ENCODE measurements around the gene SCNN1B.
"Not testable (repeated sequence)": the region's sequence is repeated elsewhere in the genome, so short reads cannot be mapped to it uniquely, and the experiment has no call there.

SCNN1B gene, protein sequence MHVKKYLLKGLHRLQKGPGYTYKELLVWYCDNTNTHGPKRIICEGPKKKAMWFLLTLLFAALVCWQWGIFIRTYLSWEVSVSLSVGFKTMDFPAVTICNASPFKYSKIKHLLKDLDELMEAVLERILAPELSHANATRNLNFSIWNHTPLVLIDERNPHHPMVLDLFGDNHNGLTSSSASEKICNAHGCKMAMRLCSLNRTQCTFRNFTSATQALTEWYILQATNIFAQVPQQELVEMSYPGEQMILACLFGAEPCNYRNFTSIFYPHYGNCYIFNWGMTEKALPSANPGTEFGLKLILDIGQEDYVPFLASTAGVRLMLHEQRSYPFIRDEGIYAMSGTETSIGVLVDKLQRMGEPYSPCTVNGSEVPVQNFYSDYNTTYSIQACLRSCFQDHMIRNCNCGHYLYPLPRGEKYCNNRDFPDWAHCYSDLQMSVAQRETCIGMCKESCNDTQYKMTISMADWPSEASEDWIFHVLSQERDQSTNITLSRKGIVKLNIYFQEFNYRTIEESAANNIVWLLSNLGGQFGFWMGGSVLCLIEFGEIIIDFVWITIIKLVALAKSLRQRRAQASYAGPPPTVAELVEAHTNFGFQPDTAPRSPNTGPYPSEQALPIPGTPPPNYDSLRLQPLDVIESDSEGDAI

DNA sequence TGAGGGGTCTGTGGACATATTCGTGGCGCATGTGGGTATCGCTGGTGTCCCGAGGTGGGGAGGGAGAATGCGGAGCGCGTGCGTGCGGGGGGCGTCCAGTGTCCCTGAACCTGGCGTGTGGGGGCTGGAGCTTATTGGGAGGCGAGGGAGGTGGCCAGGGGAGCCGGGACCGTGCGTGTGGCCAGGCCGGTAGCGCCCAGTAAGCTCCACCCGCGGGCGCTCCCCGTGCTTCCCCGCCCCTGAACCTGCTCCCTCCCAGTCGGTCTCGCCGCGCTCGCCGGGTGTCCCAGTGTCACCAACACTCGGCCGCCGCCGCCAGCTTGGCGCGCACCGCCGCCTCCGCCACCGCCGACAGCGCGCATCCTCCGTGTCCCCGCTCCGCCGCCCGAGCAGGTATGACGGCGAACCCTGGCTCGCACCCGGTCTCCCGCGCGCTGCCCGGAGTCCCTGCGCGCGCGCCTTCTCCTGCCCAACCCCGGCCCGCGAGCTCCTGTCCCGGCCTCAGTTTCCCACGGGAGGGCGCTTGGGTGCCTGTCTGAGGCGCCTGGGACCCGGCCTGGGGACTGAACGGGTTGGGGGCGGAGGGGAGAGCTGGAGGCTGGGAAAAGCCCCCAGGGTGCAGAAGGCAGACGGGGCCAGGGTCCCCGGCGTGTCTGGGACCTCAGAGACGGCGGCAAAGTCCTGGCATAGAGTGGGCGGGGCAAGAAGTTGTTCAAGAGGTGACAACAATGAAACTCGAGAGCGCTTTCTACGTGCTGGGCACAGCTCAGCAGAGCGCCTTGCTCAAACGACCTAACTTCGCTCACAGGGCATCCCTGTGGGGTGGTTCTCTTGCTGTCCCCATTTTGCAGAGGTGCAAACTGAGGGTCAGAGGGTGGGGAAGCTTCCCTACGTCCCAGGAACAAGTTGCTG, at the start of gene SCNN1B:
Gene SCNN1B (plus strand): TSS at position 258 of the 912 bp plus-strand sequence. CDS start 46,298 bp downstream, outside the sequence.
- DNase-seq (ENCODE audit: low read depth in 4 of 4, low spot score in 1 of 4): peak in 1 of 4 experiments; percentile 1

DNA sequence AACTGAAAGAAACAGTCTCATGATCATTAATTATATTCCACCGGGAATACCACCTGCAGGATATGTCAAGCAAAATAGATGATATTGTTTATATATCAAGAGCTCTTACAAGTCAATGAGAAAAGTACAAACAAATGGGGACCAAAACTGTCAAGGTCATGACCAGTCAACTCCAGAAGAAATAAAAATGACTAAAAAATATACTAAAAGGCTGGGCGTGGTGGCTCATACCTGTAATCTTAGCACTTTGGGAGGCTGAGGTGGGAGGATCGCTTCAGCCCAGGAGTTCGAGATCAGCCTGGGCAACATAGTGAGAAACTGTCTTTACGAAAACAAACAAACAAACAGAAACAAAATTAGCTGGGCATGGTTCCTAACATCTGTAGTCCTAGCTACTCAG, 49.8 kb upstream of the SCNN1B start:
- no peak for DNase-seq (ENCODE audit: low read depth in 4 of 4, low spot score in 1 of 4)

DNA sequence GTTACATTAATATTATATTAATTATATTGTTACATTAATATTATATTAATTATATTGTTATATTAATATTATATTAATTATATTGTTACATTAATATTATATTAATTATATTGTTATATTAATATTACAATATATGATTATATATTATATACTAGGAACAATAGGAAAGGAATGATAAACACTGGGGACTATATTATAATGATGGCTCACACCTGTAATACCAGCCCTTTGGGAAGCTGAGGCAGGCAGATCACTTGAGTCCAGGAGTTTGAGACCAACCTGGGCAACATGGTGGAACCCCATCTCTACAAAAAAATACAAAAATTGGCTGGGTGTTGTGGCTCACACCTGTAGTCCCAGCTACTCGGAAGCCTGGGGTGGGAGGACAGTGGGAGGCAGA, 48.5 kb upstream of the SCNN1B start:
- DNase-seq (ENCODE audit: low read depth in 4 of 4, low spot score in 1 of 4): not testable (repeated sequence)

DNA sequence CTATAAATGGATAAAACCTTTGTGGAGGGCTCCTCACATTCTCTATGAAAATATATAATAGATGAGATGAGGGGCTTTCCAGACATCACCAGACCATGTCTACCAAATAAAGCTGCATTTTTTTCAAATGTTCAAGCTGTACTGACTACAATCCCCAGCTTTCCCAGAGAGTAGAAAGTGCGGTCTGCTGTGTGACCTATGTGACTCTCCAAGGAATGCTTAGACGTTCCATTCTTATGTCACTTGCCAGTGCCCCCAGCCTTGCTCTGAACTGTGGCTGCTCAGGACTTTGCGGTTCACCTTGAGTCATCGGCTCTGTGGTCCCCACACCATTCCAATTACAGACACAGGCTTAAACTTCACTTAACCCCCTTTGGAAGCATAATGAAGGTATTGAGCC, 47.8 kb upstream of the SCNN1B start:
- no peak for DNase-seq (ENCODE audit: low read depth in 4 of 4, low spot score in 1 of 4)

DNA sequence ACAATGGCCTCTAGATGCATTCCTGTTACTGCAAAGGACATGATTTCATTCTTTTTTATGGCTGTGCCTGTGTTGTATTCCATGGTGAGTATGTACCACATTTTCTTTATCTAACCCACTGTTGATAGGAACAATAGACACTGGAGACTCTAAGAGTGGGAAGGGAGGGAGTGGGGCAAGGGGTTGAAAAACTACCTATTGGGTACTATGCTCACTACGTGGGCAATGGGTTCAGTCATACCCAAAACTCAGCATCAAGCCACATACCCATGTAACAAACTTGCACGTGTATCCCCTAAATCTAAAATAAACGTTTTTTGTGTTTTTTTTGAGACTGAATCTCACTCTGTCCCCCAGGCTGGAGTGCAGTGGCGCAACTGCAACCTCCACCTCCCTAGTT, 47.1 kb upstream of the SCNN1B start:
- DNase-seq (ENCODE audit: low read depth in 4 of 4, low spot score in 1 of 4): no peak

DNA sequence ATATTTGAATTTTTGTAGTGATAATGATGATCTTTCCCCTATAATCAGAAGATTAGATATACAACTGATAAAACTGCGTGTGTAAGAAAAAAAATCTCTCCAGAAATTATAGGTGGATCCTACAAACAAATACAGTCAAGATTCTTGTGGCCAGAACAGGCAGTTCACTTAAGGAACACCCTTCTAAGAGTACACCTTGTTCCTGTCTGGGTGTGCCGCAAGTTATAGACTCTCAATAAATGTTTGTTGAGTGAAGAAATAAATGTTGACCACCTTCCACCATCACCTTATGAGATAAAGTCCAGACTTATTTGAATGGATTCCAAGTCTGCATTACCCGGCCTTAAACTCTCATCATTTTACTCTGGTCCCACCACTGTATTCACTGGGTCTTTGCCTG, 45.7 kb upstream of the SCNN1B start:
- DNase-seq (ENCODE audit: low read depth in 4 of 4, low spot score in 1 of 4): no peak

DNA sequence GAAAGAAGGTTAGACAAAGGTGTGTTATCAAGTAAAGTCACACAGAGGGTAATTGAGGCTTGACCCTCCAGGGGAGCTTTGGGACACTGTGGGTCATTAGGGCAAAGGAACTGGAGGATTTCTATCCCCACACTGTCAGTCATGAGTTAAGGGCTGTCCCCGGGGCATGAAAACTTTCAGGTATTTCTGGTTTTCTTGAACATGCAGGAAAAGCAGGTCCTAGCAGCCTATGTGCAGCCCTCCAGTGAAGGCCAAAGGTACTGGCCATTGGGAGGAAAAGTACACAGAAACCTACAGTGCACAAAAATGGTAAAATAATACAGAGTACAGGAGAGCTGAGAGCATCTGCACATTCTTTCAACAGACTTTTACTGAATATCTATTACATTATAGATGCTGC, 44.4 kb upstream of the SCNN1B start:
- no peak for DNase-seq (ENCODE audit: low read depth in 4 of 4, low spot score in 1 of 4)

DNA sequence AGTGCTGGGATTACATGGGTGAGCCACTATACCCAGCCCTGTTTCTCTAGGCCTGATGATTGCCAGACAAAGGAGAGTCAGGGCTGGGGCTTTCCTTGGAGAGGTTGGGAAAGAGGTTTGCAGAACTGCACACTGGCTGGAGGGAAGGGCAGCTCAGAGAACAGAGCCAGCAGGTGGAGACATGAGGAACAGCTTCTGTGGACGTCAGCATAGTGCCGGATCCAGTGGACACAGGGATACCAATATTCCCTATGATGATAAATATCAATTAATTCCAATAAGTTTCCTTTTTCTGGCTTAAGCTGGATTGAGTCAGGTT, 43.2 kb upstream of the SCNN1B start:
- no peak for DNase-seq (ENCODE audit: low read depth in 4 of 4, low spot score in 1 of 4)

DNA sequence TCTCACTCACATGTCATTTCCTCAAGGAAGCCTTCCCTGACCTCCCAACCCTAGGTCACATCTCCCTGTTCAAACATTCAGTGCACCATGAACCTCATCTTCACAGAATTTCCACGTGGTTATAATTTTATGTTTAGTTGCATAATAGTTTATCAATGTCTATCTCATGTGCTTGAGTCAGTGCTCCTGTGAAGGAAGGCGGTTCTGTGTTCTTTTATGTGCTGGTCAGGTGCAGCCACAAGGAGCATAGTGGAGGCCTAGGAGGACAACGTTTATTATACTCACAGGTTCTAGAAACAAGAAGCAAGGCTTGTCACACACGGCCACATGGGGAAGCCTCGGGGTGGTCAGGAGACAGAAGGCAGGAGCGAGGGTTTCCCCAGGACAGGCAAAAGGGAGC, 34.5 kb upstream of the SCNN1B start:
- no peak for DNase-seq (ENCODE audit: low read depth in 4 of 4, low spot score in 1 of 4)

DNA sequence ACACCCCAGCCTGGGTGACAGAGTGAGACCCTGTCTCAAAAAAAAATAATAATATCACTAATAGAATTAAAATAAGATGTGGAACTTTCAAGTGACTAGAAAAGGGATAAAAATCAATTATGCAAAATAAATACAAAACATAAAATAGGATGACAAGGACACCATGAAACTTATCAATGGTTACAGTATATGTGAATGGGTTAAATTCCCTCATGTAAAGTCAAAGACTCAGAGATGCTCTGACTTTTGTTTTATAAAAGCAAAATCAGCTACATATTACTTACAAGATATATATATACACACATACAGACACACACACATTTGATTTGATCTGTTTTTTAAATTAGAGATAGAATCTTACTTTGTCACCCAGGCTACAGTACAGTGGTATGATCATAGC, 33.5 kb upstream of the SCNN1B start:
- DNase-seq (ENCODE audit: low read depth in 4 of 4, low spot score in 1 of 4): no peak

DNA sequence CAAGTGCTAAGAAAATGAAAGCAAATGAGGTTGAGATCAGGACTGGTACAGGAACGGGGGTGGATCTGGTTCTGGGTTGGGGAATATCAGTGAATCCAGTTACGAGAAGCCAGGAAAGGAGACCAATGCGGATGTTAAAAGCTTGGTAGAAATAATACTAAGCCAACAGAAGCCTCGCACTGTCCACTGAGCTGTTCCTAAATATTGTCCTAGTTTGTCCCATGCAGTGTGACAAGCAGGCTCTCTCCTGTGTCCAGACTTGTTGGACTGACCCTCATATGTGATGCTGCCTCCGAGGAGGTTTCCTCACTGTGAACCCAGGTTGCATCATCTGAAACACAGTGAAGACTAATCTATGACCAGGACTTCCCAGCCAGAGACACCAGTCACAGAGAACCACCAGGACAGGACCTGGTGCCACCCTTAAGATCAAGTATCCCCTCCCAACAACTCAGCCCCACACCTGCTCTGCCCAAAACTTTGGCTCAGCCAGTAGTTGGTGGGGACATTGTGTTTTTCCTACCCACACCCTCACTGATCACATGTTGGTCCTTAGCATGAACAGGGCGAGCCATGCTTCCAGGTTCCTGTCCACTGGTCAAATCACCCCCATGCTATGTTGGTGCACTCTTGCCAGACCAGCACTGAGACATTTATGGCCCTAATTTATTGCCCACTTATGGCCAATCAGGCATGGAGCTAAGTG, 32.7 kb upstream of the SCNN1B start:
- DNase-seq (ENCODE audit: low read depth in 4 of 4, low spot score in 1 of 4): no peak

DNA sequence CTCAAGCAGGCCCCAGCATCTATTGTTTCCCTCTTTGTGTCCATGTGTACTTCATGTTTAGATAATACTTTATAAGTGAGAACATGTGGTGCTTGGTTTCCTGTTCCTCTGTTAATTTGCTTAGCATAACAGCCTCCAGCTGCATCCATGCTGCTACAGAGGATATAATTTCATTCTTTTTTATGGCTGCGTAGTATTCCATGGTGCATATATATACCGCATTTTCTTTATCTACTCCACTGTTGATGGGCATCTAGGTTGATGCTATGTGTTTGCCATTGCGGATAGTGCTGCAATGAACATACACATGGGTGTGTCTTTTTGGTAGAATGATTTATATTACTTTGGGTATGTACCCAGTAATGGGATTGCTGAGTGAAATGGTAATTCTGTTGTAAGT, 31.4 kb upstream of the SCNN1B start:
- DNase-seq (ENCODE audit: low read depth in 4 of 4, low spot score in 1 of 4): no peak

DNA sequence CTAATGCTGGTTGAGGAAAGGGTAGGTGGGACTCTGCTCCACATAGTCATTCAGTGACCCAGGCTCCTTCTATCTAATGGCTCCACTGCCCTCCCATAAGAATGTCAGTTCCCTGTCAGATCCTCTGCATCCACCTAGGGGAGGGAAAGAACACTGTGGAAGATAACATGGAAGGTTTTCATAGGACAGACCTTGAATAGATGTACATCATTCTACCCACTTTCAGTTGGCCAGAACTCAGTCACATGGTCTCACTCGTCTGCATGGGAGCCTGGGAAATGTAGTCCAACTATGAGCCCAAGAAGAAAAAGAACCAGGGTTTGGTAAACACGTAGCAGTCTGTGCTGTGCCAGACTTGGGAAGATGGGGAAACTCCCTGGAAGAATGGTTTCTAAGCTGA, 27.1 kb upstream of the SCNN1B start:
- DNase-seq (ENCODE audit: low read depth in 4 of 4, low spot score in 1 of 4): no peak

DNA sequence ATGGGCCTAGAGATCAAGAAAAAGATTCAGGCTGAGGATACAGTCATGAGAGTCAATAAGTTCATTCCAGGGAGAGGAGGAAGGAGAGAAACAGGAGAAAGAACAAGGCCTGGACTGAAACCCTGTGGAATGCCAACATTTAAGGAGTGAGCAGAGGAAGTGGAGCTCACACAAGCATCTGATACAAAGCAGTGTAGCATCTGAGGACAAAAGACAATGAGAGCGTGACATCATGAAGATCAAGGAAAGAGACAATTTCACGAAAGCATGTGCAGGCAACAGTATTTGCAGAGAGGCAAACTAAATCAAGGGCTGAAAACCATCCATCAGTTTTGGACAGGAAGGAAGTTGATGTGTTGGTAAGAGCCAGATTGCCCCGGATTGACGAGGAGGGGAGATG, 25.3 kb upstream of the SCNN1B start:
- DNase-seq (ENCODE audit: low read depth in 4 of 4, low spot score in 1 of 4): no peak

DNA sequence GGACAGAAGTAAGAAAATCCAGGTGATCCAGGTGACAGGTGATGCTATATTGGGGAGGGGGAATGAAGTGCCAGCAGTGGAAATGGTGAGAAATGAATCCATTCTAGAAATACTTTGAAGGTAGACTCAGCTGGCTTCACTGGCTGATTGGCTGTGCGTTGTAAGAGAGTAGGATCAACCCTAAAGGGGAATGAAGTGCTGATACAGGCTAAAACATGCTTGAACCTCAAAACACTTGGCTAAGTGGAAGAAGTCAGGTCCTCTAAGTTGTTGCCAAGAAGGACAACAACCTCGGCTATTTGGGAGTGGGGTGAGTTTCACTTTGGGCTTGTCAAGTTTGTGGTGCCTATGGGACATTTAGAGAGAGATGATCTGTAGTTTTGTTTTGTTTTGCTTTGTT, 24.1 kb upstream of the SCNN1B start:
- DNase-seq (ENCODE audit: low read depth in 4 of 4, low spot score in 1 of 4): no peak

DNA sequence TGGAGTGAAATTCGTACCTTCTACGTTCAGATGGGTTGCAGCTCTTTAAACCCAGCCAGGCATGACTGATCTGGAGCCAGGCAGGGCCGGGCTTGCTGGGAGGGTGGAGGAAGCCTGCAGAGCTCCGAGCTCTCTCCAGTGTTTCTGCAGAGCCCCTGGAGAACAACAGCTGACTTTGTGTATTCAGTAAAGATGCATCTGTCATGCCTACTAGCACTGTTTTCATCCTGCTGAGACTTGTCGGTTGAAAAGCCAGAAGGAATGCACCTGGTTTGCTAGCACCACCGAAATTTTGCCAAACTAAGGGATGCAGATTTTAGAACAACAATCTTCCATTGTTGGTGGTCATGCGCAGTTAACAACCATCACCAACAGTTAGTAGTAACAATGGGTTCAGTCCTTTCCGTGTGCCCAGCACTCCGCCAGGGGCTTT, 22.4 kb upstream of the SCNN1B start:
- DNase-seq (ENCODE audit: low read depth in 4 of 4, low spot score in 1 of 4): no peak

DNA sequence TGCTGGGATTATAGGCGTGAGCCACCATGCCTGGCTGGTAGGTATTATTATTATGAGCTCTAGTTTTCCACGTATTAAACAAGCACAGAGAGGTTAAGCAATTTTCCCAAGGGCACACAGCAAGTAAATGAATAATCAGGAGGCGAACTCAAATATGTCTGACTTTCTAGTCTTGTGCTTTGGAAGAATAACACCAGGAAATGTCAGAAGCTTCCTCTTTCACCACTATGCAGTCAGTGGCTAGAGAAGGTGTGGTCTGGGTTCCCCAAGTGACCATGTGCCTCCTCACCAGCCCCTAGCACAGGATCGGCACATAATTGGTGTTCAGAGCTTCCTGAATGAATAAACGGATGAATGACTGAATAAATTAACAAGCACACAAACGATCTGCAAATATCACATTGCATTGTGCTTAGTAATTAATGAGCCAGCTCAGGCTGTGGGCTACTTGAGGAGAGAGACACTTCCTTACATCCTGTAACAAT, 21.6 kb upstream of the SCNN1B start:
- no peak for DNase-seq (ENCODE audit: low read depth in 4 of 4, low spot score in 1 of 4)

DNA sequence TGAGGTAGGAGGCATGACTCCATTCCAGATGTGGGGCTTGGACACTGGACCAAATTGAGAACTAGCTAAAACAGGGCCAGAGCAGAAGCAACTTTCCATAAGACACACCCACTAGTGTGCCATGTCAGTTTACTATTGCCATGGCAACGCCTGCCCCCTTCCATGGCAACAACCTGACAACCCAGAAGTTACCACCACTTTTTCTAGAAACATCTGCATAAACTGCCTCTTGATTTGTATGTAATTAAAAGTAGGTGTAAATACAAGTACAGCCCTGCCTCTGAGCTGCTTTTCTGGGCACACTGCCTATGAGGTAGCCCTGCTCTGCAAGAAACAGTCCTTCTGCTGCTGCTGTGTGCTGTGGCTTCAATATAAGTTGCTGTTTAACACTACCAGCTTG, 19.5 kb upstream of the SCNN1B start:
- no peak for DNase-seq (ENCODE audit: low read depth in 4 of 4, low spot score in 1 of 4)

DNA sequence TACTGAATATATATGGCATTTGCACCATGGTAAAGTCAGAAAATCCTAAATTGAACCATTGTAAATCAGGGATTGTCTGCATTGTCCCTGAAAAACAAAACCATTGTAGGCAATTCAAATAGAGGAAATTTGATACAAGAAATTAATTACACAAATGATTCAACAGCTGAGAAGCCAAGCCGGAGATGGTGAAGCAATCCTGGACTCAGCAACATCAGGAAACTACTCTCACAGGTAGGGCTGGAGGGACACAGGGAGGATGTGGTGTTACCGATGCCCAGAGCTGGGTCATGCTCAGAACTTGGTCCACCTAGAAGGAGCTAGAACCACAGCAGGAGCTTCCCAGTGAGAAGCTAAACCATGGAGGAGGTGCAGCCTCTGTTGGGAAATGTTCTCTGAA, 18.5 kb upstream of the SCNN1B start:
- no peak for DNase-seq (ENCODE audit: low read depth in 4 of 4, low spot score in 1 of 4)

DNA sequence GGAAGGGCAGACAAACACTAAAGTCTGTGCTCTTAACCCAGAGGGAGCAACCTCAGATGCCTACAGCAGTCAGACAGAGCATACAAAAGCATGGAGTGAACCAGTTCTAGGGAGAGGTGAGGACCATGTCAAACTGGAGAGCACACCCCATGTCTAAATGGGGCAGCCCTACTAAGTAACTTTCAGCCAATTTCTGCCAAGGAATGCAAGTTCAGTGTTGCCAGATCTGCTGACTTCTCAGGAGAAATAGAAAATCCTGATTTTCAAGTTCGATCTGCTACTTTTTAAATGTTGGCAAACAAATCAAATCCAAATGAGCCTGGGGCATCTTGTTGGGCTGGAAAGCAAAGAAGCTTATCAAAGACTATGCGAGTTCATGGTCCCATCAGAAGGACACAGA, 17.5 kb upstream of the SCNN1B start:
- no peak for DNase-seq (ENCODE audit: low read depth in 4 of 4, low spot score in 1 of 4)

DNA sequence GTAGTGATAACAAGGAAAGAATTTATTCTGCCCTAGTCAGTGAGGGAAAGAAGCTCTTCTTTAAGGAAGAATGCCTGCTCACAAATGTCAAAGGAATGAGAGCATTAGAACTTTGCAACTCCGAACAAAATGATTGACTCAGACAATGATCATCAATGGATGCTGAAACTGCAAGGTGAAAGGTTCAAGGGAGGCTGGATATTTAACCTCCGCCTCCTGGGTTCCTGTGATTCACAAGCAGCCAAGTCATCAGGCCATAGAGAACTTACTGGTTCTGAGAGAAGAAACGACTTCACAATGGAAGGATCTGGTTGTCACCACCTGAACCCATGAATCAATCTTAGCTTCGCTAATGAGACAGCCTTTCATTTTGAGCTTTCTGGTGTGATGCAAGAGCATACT, 16.0 kb upstream of the SCNN1B start:
- no peak for DNase-seq (ENCODE audit: low read depth in 4 of 4, low spot score in 1 of 4)
